GM19035 (cell line): ENCODE data around the gene GRIK3.

Experiments
- ATAC-seq: cut with Tn5 transposase; IDR thresholded peaks from one replicate; pipeline ENCODE4 v1.9.1; 2021; ENCODE audit not compliant: unreplicated experiment

Gene GRIK3

GRCh38 chr1:36881541-36881940 lies 152.8 kb downstream of the GRIK3 start:
- ATAC-seq, result no peak

DNA sequence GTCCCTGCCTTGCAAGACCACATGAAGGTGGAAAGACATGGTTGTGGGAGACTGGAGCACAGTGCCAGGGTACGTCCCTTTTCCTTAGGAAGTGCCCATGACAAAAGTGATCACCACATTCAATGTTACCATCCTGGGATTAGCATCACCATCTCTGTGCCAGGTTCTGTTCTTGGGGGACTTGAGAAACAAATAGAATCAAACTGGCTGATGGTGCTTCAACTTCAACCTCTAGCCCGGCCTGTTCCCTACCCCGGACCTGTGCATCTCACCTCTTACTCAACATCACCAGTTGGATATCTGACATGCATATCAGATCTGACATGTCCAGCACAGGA lies 153.3 kb downstream of the GRIK3 start:
- no peak for ATAC-seq

DNA sequence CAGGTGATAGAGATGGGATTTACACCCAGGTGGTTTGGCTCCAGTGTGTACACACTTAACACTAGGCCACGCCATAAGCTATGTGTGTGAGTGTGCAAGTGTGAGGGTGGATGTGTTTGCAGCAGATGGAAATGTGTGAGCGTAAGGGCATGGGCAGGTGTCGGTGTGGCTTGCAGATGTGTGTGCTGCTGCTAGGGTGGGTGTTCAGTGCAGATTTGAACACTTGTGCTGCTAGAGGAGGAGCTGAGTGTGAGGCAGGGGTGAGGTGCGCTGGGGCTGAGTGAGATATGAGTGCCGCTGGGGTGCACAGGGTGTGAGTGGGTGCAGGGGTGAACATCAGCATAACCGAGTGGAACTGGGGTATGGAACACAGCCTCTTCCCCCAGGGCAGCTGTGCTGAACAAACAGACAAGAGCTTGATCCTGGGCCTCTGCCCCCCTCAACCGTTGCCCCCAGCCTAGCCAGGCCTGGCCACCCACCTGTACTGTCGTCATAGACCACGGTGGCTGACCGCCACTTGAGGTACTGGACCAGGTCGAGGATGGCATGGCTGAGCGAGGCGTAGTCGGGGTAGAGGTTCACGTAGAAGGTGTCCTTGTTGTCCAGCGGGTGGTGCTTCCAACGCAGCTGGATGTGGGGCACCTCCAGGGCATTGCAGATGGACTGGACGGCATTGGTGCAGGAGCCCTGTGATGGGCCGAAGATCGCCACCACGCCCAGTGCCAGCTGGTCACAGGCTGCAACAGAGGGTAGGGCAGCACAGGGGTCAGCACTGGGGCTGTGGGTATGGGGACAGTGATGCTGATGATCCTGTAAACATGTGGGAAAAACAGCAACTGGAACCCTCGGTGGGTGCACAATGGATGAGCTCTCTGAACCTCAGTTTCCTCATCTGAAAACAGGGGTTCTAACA lies 153.9 kb downstream of the GRIK3 start:
- ATAC-seq, result no peak

- no peak for ATAC-seq
These were observed 154.7 kb downstream of the GRIK3 start for GRCh38 chr1:36879613-36880012.

DNA sequence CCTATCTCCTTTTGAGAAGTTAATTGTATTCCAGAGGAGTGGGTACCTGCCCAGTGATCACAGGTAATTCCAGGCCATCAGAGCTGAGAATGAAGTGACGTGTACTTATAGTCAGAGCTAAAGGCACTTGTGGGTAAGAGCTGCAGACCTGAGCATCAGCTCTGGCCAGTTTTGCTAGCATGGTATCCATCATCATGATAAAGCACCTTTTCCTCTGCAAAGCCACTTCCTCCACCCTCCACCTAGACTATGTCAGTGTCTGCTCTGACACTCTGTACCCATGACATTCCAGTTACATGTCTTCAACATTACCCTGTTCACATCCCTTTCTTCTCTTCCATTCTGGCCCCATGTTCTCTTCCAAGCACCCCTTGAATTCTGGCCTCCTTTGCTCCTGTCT lies 157.3 kb downstream of the GRIK3 start:
- ATAC-seq, result no peak

DNA sequence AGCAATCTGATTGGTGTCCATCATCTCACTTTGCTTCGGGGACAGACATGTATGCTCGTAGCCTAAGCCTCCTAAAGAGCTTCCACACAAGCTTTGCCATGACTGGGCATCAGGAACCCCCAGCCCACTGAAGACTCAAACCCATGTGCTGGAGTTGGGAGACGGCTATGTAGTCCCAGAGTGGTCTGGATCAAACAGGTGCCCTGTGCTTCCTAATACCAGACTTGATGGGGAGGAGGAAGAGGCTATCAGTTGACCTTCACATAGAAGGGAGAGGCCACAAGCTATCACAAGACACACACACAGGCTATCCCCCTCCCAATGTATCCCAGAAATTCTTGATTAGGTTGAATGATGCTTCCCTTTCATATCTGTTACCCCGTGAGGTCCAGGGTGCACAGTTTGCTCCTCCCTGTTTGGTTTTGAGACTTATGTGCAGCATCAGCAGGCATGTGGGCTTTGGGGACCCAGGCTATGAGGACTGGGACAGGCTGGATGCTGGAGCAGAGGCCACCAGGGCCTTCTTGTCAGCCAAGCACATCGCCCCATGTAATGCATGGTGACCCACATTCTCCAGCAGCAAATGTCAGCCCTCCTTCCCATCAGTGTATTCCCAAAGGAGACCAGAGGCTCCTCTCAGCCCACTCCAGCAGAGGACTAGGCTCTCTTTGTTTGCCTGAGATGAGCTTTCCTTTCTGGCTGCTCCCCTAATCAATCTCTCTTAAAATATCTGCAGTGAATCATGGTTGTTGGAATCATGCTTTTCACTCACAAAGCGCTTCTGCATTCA lies 159.8 kb downstream of the GRIK3 start:
- no peak for ATAC-seq

- no peak for ATAC-seq
These were observed 161.5 kb downstream of the GRIK3 start for GRCh38 chr1:36872858-36873257.

GRCh38 chr1:36872126-36872754 lies 162.1 kb downstream of the GRIK3 start:
- ATAC-seq, result no peak

- ATAC-seq, result no peak
These were observed 163.0 kb downstream of the GRIK3 start for GRCh38 chr1:36871146-36871971.

GRCh38 chr1:36869826-36870225 lies 164.5 kb downstream of the GRIK3 start:
- no peak for ATAC-seq

GRCh38 chr1:36869054-36869453 lies 165.3 kb downstream of the GRIK3 start:
- ATAC-seq, result no peak

GRCh38 chr1:36867575-36867974 lies 166.7 kb downstream of the GRIK3 start:
- no peak for ATAC-seq

GRCh38 chr1:36866169-36866814 lies 168.0 kb downstream of the GRIK3 start:
- no peak for ATAC-seq

- no peak for ATAC-seq
These were observed 168.8 kb downstream of the GRIK3 start for GRCh38 chr1:36865602-36865900.

DNA sequence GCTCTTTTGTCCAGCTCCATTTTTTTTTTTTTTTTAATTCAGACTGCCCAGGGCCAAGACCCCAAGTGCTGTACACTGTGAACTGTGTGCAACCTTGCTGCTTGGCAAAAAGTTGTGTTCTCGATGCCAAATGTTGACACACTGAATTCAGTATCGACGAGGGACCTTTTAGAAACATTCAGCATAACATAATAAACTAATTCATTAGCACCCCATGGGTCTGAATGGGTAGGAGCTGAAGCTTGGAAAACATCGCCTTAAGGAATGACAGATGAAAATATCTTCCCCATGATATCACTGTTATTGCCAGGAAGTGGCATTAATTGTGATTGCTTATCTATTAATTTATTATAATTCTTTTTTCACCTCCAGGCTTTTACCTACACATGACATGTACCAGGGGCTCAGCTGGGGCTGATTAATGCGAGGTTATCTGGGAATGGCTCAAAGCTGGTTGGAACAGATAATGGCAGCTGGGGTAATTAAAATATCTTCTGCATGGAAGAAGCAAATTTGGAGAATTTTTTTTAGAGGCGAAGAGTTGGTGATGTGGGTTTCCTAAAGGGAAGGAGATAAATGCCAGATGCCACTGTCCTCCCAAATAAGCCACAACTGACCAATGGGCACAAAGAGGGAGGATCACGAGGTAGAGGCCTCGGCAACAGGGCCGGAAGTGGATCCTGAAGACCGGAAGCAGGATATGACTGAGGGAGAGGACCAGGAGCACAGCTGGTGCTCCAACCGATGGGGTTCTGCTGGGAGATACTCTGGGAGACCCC lies 169.3 kb downstream of the GRIK3 start:
- no peak for ATAC-seq

- no peak for ATAC-seq
These were observed 170.0 kb downstream of the GRIK3 start for GRCh38 chr1:36864182-36864822.

DNA sequence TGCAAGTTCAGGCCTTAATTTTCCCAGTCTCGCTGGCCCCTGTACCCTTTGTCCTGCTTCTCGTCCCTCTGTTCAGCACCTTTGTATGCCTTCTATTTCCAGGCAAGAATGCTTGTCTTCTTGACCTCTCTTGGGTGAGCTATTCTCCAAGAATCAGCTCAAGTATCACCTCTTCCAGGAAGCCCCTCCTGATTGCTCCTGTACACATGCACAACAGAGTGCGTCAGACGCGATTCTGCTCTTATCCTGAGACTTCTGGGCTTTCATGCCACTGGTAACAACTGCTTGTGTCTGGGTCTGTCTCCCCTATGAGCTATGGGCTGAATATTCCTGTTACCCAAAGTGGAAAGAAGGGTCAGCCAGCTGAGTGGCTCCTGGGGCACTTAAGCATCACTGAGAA lies 170.8 kb downstream of the GRIK3 start:
- no peak for ATAC-seq

DNA sequence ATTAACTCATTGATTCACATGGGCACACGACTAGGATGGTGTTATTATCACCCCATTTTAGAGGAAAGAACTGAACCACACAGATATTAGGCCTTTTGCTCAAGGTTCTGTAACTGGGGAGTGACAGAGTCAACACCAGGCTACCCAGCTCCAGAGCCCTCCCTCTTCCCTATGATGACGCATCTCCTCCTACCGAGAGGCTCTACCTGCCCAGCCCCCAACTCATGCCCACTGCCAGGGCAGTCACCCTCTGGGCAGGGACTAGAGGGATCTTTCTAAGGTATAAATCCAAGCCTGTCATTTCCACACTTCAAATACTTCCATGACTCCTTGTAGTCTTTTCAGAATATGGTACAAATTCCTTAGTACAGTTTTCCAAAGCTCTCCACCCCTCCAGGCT lies 171.3 kb downstream of the GRIK3 start:
- ATAC-seq, result no peak

DNA sequence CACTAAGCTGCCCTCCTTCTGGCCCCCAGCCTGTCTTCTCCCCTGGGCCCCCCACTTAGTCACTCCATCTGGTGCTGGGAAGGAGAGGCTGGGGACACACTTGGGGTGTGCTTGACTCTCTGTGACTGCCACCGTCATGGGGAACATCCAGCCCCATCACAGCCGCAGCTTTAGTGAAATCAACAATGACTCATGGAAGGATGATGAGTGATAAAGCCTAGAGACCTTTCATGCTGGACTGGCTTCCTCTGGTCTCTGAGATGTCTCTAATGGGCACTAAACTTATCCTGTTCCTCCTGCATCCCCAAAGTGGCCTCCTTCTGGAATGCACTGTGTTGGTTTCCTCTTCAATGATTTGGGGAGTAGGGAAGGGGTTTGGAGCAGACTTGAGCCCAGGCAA lies 172.9 kb downstream of the GRIK3 start:
- ATAC-seq, result no peak
